NT2/D1 (cell line): Measurements from ENCODE around the gene LPP.

Experiments
- DNase-seq: peaks from one replicate; pipeline ENCODE4 v3.0.0-alpha.2; 2011; ENCODE audit warnings: low read depth, low spot score
- H3K27me3 ChIP-seq: 2 replicates; pipeline ENCODE4 v1.6.0; 2011; ENCODE audit warnings: mild to moderate bottlenecking; ENCODE audit not compliant: insufficient read length, insufficient read depth
- H3K36me3 ChIP-seq: 2 replicates; pipeline ENCODE4 v1.6.1; 2011; ENCODE audit warnings: mild to moderate bottlenecking, low read length, mixed read lengths; ENCODE audit not compliant: insufficient read depth, insufficient read length
- H3K4me1 ChIP-seq: 2 replicates; pipeline ENCODE4 v1.5.1; 2011; ENCODE audit not compliant: insufficient read depth, insufficient read length
- H3K4me3 ChIP-seq: 2 replicates; pipeline ENCODE4 v1.5.1; 2011; ENCODE audit warnings: low read depth; ENCODE audit not compliant: insufficient read length
- H3K9ac ChIP-seq: 2 replicates; pipeline ENCODE4 v1.6.0; 2011; ENCODE audit warnings: low read depth; ENCODE audit not compliant: insufficient read length
- H3K9me3 ChIP-seq: 2 replicates; pipeline ENCODE4 v1.5.1; 2011; ENCODE audit warnings: mild to moderate bottlenecking, low read length; ENCODE audit not compliant: insufficient read depth
- SUZ12 ChIP-seq: IDR thresholded peaks from 2 replicates; pipeline ENCODE4 v1.6.1; 2011; ENCODE audit not compliant: insufficient read length, insufficient read depth; ENCODE audit errors: extremely low read depth
- YY1 ChIP-seq: IDR thresholded peaks from 2 replicates; pipeline ENCODE4 v1.6.1; 2011; ENCODE audit not compliant: insufficient read length, insufficient read depth
- ZNF274 ChIP-seq: IDR thresholded peaks from 2 replicates; pipeline ENCODE4 v1.6.1; 2011; ENCODE audit warnings: mild to moderate bottlenecking, low read depth, low read length

LPP gene

GRCh38 chr3:188153437-188154013 is 432 bp upstream of the LPP start:
- peaks cover 4% of the 10 kb centered on the region for H3K4me1 ChIP-seq

GRCh38 chr3:188154809-188155574 is 1.0 kb downstream of the LPP start:
- TF ChIP-seq SUZ12, result no peak
- TF ChIP-seq YY1, result no peak
- no peak for TF ChIP-seq ZNF274
- Histone ChIP-seq H3K9me3 (no peaks in the 10 kb centered on the region), H3K4me1 (peaks cover 1% of the 10 kb centered on the region), H3K9ac (peak overlapping the region; percentile 46), H3K27me3 (no peaks in the 10 kb centered on the region), H3K4me3 (peak overlapping the region; percentile 54), H3K36me3 (peaks cover 8% of the 10 kb centered on the region)
- no peak for DNase-seq

More at GRCh38 chr3:188153437-188154013, 432 bp upstream of the LPP start:
- Histone ChIP-seq H3K4me3 (peak overlapping the region; percentile 57), H3K9me3 (no peaks in the 10 kb centered on the region), H3K27me3 (no peaks in the 10 kb centered on the region), H3K9ac (peak overlapping the region; percentile 71), H3K36me3 (no peaks in the 10 kb centered on the region)
- DNase-seq, result peak; percentile 85
- TF ChIP-seq ZNF274 (no peak), SUZ12 (no peak), YY1 (no peak)

- Histone ChIP-seq H3K27me3 (no peaks in the 10 kb centered on the region), H3K9ac (no peak overlapping the region), H3K9me3 (no peaks in the 10 kb centered on the region), H3K36me3 (peaks cover 13% of the 10 kb centered on the region), H3K4me3 (no peak overlapping the region), H3K4me1 (no peaks in the 10 kb centered on the region)
- TF ChIP-seq SUZ12 (no peak), YY1 (no peak), ZNF274 (no peak)
- DNase-seq, result no peak
Measured at GRCh38 chr3:188156056-188156455, 2.1 kb downstream of the LPP start.

DNA sequence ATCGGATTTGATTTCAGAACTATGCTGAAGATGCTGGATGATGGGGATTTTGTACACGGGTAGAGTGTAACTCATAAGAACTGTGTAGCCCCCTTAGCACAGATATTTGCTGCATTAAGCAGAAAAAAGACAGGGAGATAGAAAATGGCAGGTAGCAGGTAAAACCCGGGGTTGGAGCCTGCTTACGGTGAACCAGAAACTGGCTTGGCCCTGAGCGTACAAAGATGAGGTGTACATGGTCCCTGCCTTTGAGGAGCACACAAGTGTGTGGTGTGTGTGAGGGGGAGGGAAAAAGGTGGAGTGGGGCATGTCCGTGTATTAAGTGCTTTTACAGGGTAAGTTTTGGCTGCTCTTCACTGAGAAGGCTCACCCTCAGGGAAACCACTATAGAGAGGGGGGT is 3.5 kb downstream of the LPP start:
- H3K27me3 ChIP-seq, result no peaks in the 10 kb centered on the region
- no peak overlapping the region for H3K9ac ChIP-seq
- no peak for TF ChIP-seq YY1
- no peak for TF ChIP-seq SUZ12
- TF ChIP-seq ZNF274, result no peak
- no peaks in the 10 kb centered on the region for H3K9me3 ChIP-seq
- no peak for DNase-seq
- no peak overlapping the region for H3K4me3 ChIP-seq
- peaks cover 21% of the 10 kb centered on the region for H3K36me3 ChIP-seq
- no peaks in the 10 kb centered on the region for H3K4me1 ChIP-seq

DNA sequence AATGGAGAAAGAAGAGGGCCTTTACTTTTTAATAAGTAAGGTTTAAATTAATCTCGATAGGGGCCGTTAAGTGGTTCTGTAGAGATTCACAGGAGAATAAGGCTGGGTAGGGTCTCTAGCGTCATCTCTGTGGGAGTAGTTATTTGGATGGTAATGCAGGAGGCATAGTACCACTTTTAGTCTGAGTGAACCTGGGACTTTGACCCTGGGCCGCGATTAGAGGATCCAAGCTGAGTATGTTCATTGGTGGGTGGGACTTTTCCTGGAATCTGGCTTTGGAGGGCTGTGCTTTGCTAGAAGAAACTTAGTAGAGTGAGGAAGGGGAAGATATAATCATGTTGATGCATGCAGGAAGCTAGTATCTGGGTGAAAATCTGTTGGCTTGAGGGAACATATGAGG is 4.0 kb downstream of the LPP start:
- no peak for DNase-seq
- TF ChIP-seq ZNF274 (no peak), SUZ12 (no peak), YY1 (no peak)
- Histone ChIP-seq H3K4me1 (no peaks in the 10 kb centered on the region), H3K36me3 (peaks cover 26% of the 10 kb centered on the region), H3K9ac (no peak overlapping the region), H3K9me3 (no peaks in the 10 kb centered on the region), H3K27me3 (no peaks in the 10 kb centered on the region), H3K4me3 (no peak overlapping the region)

- H3K36me3 ChIP-seq, result peaks cover 26% of the 10 kb centered on the region
- no peaks in the 10 kb centered on the region for H3K9me3 ChIP-seq
- no peak overlapping the region for H3K9ac ChIP-seq
- TF ChIP-seq SUZ12 (no peak), ZNF274 (no peak), YY1 (no peak)
- DNase-seq, result no peak
- no peaks in the 10 kb centered on the region for H3K27me3 ChIP-seq
- no peak overlapping the region for H3K4me3 ChIP-seq
- no peaks in the 10 kb centered on the region for H3K4me1 ChIP-seq
Measured at GRCh38 chr3:188158731-188159310, 4.9 kb downstream of the LPP start.

DNA sequence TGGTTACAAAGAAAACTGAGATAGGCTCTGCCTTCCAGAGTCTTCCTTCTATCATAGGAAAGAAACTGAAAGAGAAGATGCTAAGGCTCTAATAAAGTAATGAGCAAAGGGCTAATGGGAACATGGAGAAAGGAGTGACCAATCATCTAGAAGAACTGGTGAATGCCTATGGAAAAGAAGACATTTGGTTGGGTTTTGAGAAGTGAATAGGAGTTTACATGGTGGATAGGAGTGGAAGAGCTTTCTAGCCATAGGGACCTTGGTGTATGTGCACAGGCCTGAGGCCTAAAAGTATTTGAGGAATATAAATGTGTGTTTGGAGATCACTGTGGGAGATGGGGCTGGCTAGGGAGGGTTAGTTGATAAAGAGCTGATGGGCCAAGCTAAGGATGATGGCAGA is 6.8 kb downstream of the LPP start:
- H3K4me3 ChIP-seq, result no peak overlapping the region
- no peak for DNase-seq
- no peak overlapping the region for H3K9ac ChIP-seq
- H3K9me3 ChIP-seq, result no peaks in the 10 kb centered on the region
- no peaks in the 10 kb centered on the region for H3K27me3 ChIP-seq
- peaks cover 26% of the 10 kb centered on the region for H3K36me3 ChIP-seq
- TF ChIP-seq ZNF274 (no peak), YY1 (no peak), SUZ12 (no peak)
- H3K4me1 ChIP-seq, result no peaks in the 10 kb centered on the region
